DMS 273 (cell line): ENCODE data around the gene RPRD1A.
"Not testable (repeated sequence)": the region's sequence is repeated elsewhere in the genome, so short reads cannot be mapped to it uniquely, and the experiment has no call there.

Experiments used
- DNase-seq: peaks from one replicate; lab custom pipeline; 2025; ENCODE audit not compliant: unreplicated experiment; lab: John Stamatoyannopoulos, UW

The RPRD1A gene

DNA sequence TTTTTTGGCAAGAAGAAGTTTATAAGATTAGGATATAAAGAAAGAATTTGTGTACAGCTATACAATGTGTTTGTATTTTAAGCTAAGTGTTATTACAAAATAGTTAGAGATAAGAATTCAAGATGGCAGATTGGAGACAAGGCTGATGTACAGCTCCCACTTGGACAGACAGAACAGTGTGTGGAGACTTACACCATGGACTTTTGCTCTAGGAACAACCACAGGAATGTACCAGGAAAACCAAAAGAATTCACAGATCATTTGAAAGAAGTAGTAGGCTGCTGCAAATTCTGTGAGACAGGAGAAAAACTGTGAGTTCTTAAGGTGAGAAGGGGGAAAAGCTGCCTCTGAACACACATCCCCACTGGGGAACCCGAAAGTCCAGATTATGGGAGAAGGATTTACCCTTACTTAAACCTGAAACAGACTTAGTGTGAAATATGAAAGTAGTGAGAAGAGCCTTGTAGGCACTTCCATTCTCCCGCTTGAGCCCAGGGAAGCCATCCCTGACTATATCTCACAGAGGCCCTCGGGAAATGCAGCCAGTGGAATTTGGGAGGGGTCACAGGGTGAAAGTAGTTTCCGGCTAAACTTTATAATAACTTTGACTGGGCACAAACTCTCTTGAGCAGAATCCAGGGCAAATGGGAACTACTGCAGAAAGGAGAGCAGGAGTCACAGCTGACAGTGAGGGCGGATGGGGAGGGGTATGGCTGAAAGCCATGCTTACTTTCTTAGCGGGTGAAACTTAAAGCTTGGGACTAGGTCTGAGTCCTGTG, 11.6 kb upstream of the RPRD1A start:
- DNase-seq, result no peak

- DNase-seq, result not testable (repeated sequence)
Observed at GRCh38 chr18:36077764-36078163, 10.4 kb upstream of the RPRD1A start.

DNA sequence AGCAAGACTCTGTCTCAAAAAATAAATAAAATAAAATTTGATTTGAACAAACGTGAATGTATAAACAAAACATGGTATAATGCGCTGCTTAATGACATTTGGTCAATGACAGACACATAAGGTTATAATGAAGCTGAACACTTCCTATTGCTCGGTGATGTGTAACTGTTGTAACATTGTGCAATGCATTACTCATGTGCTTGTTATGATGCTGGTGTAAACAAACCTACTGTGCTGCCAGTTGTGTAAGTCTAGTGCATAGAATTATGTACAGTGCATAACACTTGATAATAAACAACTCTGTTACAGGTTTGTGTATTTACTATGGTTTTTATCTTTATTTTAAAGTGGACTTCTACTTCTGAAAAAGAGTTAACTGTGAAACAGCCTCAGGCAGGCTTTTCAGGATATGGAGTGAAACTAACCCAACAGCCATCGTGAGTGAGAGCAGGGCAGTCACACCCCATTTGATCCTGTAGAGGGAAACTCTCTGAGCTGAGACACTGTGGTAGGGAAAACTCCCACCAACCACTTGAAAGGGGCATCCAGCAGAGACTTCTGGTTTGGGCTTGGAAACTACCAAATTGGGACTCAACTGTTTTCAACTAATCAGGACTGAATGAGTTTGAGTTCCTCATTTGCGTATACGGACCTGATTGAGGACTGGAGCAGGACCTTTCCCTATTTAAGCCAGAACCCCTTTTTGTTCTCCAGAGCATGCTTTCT, 8.7 kb upstream of the RPRD1A start:
- DNase-seq, result no peak

DNA sequence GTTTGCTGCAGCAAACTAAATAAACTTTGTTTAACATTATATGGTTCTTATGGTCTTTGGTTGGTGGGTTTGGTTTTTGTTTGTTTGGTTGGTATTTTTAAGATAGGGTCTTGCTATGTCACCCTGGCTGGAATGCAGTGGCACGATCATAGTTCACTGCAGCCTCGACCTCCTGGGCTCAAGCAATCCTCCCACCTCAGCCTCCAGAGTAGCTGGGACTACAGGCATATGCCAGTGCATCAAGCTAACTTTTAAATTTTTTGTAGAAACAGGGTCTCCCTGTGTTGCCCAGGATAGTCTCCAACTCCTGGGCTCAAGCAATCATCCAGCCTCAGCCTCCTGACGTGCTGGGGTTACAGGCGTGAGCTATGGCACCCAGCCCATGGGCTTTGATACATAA, 7.1 kb upstream of the RPRD1A start:
- DNase-seq, result no peak

DNA sequence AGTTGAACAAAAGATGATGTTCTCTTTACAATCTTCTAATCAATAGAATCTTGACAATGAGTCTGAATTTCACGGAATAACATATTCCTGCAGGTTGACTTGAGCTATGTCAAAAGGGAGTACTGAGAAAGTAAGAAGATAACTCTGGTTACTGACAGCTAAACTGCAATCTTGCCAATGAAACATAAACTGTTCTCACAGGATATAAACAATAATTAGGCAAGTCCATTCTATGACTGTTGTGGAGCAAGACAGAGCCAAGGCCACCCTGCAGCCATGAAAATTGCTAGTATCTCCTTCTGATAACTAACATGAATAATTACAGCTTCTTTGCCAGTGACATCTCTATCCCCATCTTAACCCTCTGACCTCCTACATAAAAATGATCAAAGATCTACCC, 6.3 kb upstream of the RPRD1A start:
- DNase-seq, result no peak

GRCh38 chr18:36072406-36072805, 5.0 kb upstream of the RPRD1A start:
- DNase-seq, result not testable (repeated sequence)

- no peak for DNase-seq
Observed at GRCh38 chr18:36066686-36067054, 689 bp downstream of the RPRD1A start.

- DNase-seq, result peak; percentile 26
Observed at GRCh38 chr18:36066001-36066400, 1.4 kb downstream of the RPRD1A start.

DNA sequence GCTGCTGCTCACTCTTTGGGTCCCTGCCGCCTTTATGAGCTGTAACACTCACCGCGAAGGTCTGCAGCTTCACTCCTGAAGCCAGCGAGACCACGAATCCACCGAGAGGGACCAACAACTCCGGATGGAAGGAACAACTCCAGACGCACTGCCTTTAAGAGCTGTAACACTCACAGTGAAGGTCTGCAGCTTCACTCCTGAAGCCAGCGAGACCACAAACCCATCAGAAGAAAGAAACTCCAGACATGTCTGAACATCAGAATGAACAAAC, 2.6 kb downstream of the RPRD1A start:
- DNase-seq, result not testable (repeated sequence)

GRCh38 chr18:36064027-36064808, 3.1 kb downstream of the RPRD1A start:
- no peak for DNase-seq

GRCh38 chr18:36058674-36059073, 8.7 kb downstream of the RPRD1A start:
- no peak for DNase-seq

DNA sequence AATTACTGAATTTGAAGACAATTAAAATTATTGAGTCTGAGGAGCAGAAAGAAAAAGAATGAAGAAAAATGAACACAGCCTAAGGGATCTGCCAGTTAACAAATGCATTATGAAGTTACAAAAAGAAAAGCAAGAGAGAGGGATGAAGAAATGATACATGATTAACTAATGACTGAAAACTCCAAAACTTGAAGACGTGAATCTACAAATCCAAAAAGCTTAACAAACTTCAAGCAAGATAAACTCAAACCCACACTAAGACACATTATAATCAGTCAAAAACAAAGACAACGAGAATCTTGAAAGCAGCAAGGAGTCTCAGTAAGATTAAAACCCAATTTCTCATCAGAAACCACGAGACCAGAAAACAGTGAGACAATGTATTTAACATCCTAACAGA, 15.6 kb downstream of the RPRD1A start:
- DNase-seq, result no peak

GRCh38 chr18:36050479-36050878, 16.9 kb downstream of the RPRD1A start:
- DNase-seq, result no peak

- no peak for DNase-seq
Observed at GRCh38 chr18:36047521-36047920, 19.8 kb downstream of the RPRD1A start.

DNA sequence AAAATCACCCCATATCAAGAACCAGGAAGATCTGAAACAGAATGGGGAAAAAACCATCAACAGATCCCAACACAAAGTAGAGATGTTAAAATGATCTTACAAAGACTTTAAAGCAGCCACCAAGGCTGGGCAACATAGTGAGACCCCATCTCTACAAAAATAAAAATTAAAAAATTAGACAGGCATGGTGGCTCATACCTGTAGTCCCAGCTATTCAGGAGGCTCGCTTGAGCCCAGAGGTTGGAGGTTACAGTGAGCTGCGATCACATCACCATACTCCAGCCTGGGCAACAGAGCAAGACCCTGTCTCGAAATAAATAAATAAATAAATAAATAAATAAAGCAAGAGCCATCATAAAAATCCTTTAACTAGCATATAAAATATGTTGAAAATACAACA, 20.5 kb downstream of the RPRD1A start:
- no peak for DNase-seq

GRCh38 chr18:36045241-36045991, 21.9 kb downstream of the RPRD1A start:
- no peak for DNase-seq

GRCh38 chr18:36043153-36043552, 24.2 kb downstream of the RPRD1A start:
- no peak for DNase-seq

- DNase-seq, result no peak
Observed at GRCh38 chr18:36041146-36041545, 26.2 kb downstream of the RPRD1A start.

- no peak for DNase-seq
Observed at GRCh38 chr18:36038102-36038663, 29.2 kb downstream of the RPRD1A start.

DNA sequence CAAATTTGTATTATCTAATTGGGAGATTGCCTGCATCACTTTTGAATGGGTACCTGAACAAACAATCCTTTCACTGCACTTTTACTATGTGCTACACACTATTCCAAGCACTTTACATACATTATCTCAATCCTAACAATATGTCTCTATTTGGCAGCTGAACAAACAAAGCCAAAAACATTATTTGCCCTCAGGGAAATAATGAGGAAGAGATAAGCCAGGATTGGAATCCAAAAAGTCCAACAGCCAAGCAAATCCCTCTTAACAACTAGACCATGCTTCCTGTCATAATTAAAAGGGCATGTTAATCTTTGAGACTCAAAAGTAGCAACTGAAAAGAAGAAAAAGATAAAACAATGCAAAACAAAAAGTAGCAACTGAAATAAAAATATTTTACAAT, 32.1 kb downstream of the RPRD1A start:
- peak; percentile 6 for DNase-seq

- DNase-seq, result no peak
Observed at GRCh38 chr18:36034299-36034895, 33.0 kb downstream of the RPRD1A start.
